Esophagus squamous epithelium (tissue), 4 donors: Measurements from ENCODE around the gene NOPCHAP1.

Experiments
- POLR2A ChIP-seq, 4 donors: fragments of 450-650 bp; IDR thresholded peaks; one replicate each; pipeline ENCODE4 v1.6.1; 2017; ENCODE audit warnings: antibody characterized with exemption in 4 of 4, mild to moderate bottlenecking in 4 of 4, moderate library complexity in 3 of 4
- TF ChIP-seq, protein P1 (sequence below), 6 experiments: fragments of 450-650 bp in 4 of 6; fragments of 200-600 bp in 2 of 6; sonication (generic) in 2 of 6; IDR thresholded peaks; one replicate each; pipeline ENCODE4 v1.5.1; 2016 to 2019; ENCODE audit warnings: antibody characterized with exemption in 6 of 6, mild to moderate bottlenecking in 4 of 6, moderate library complexity in 4 of 6

DNA sequence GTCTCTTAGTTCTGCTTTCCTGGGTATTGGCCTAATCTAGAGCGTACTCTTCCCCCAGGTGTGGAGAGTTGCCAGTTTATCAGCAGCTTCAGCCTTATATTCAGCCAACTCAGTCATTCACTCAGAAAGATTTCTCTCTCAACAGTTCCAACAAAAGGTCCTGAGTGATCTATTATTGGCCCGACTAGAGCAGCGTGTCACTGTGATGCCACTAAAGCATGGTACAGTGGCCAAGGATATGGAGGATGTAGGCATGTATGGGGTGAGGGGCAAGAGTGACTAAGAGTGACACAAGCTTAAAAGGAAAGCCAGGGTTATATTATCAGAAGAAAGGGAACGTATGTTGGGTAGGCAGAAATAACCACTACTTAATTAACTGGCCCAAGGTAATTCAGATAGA lies 4.8 kb downstream of the NOPCHAP1 start:
- TF ChIP-seq, protein P1, sequence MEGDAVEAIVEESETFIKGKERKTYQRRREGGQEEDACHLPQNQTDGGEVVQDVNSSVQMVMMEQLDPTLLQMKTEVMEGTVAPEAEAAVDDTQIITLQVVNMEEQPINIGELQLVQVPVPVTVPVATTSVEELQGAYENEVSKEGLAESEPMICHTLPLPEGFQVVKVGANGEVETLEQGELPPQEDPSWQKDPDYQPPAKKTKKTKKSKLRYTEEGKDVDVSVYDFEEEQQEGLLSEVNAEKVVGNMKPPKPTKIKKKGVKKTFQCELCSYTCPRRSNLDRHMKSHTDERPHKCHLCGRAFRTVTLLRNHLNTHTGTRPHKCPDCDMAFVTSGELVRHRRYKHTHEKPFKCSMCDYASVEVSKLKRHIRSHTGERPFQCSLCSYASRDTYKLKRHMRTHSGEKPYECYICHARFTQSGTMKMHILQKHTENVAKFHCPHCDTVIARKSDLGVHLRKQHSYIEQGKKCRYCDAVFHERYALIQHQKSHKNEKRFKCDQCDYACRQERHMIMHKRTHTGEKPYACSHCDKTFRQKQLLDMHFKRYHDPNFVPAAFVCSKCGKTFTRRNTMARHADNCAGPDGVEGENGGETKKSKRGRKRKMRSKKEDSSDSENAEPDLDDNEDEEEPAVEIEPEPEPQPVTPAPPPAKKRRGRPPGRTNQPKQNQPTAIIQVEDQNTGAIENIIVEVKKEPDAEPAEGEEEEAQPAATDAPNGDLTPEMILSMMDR (IDR thresholded peaks at IDR 0.05), result no peak
- no peak for TF ChIP-seq POLR2A (IDR thresholded peaks at IDR 0.05)
